HG02943 (cell line): Measurements from ENCODE around the gene ACAD8.
"Not testable (repeated sequence)": the region's sequence is repeated elsewhere in the genome, so short reads cannot be mapped to it uniquely, and the experiment has no call there.

Experiments
- ATAC-seq: cut with Tn5 transposase; IDR thresholded peaks from one replicate; pipeline ENCODE4 v1.9.1; 2021; ENCODE audit warnings: mild to moderate bottlenecking, low read depth, moderate library complexity; ENCODE audit not compliant: unreplicated experiment

Gene ACAD8

GRCh38 chr11:134284349-134284748 is 31.0 kb downstream of the ACAD8 start:
- ATAC-seq: not testable (repeated sequence)

- ATAC-seq: no peak
These were observed 34.2 kb downstream of the ACAD8 start for GRCh38 chr11:134287561-134287960.

- ATAC-seq: no peak
These were observed 35.1 kb downstream of the ACAD8 start for GRCh38 chr11:134288486-134288885.

- no peak for ATAC-seq
These were observed 35.8 kb downstream of the ACAD8 start for GRCh38 chr11:134289167-134289566.

GRCh38 chr11:134289789-134290188 is 36.4 kb downstream of the ACAD8 start:
- ATAC-seq: no peak

GRCh38 chr11:134290646-134291045 is 37.3 kb downstream of the ACAD8 start:
- no peak for ATAC-seq

GRCh38 chr11:134291196-134291595 is 37.8 kb downstream of the ACAD8 start:
- ATAC-seq: no peak

- no peak for ATAC-seq
These were observed 39.3 kb downstream of the ACAD8 start for GRCh38 chr11:134292661-134293060.

- no peak for ATAC-seq
These were observed 40.0 kb downstream of the ACAD8 start for GRCh38 chr11:134293119-134294113.

GRCh38 chr11:134294664-134295063 is 41.3 kb downstream of the ACAD8 start:
- no peak for ATAC-seq

- ATAC-seq: no peak
These were observed 58.9 kb downstream of the ACAD8 start for GRCh38 chr11:134312223-134312622.

GRCh38 chr11:134312807-134313206 is 59.4 kb downstream of the ACAD8 start:
- ATAC-seq: no peak

- no peak for ATAC-seq
These were observed 60.0 kb downstream of the ACAD8 start for GRCh38 chr11:134313379-134313778.

GRCh38 chr11:134313821-134314607 is 60.6 kb downstream of the ACAD8 start:
- ATAC-seq: no peak
